Measurements from ENCODE around the gene EDNRA. TPM values are rescaled to one million over a fixed set of nuclear protein-coding genes. Genes with fewer than 3 reads are reported as not detected.
"Not testable (repeated sequence)": the region's sequence is repeated elsewhere in the genome, so short reads cannot be mapped to it uniquely, and the experiment has no call there.

EDNRA gene
- not detected for total RNA-seq

- H3K27me3 Mint-ChIP-seq, result peaks cover 35% of the 10 kb centered on the region
- no peak within 1 kb of the TSS for H3K4me3 Mint-ChIP-seq
- no peaks in the 10 kb centered on the region for H3K36me3 Mint-ChIP-seq (ENCODE audit: low read depth)
- H3K27ac Mint-ChIP-seq, result no peak within 1 kb of the TSS
- intact Hi-C loops (cut with DNase I, micrococcal nuclease), result no loop called here
- no peak for ATAC-seq
- POLR2A ChIA-PET, result no interaction called here
- peaks cover 7% of the 10 kb centered on the region for H3K4me1 Mint-ChIP-seq
- CTCF ChIA-PET, result no interaction called here
- no peaks in the 10 kb centered on the region for H3K9me3 Mint-ChIP-seq (ENCODE audit: low read depth)
- DNase-seq, result peak; percentile 6
Measured at GRCh38 chr4:147480891-147481576, at the start of gene EDNRA. Gene EDNRA (plus strand): TSS chr4:147481097. CDS start chr4:147485682, 4,585 bp downstream.

GRCh38 chr4:147434370-147434769 is 46.5 kb upstream of the EDNRA start:
- H3K4me3 Mint-ChIP-seq; H3K9me3 Mint-ChIP-seq (ENCODE audit: low read depth); CTCF ChIA-PET; intact Hi-C loops (cut with DNase I, micrococcal nuclease); POLR2A ChIA-PET; H3K27ac Mint-ChIP-seq; H3K36me3 Mint-ChIP-seq (ENCODE audit: low read depth); H3K4me1 Mint-ChIP-seq; H3K27me3 Mint-ChIP-seq; DNase-seq; ATAC-seq: not testable (repeated sequence)

- POLR2A ChIA-PET, result no interaction called here
- Mint-ChIP-seq H3K4me3 (no peak overlapping the region), H3K4me1 (no peaks in the 10 kb centered on the region), H3K27ac (no peak overlapping the region), H3K9me3 (ENCODE audit: low read depth) (peaks cover 5% of the 10 kb centered on the region), H3K27me3 (no peaks in the 10 kb centered on the region), H3K36me3 (ENCODE audit: low read depth) (no peaks in the 10 kb centered on the region)
- DNase-seq (no peak), ATAC-seq (no peak)
- CTCF ChIA-PET, result no interaction called here
- intact Hi-C loops (cut with DNase I, micrococcal nuclease), result no loop called here
Measured at GRCh38 chr4:147440442-147440841, 40.5 kb upstream of the EDNRA start.

DNA sequence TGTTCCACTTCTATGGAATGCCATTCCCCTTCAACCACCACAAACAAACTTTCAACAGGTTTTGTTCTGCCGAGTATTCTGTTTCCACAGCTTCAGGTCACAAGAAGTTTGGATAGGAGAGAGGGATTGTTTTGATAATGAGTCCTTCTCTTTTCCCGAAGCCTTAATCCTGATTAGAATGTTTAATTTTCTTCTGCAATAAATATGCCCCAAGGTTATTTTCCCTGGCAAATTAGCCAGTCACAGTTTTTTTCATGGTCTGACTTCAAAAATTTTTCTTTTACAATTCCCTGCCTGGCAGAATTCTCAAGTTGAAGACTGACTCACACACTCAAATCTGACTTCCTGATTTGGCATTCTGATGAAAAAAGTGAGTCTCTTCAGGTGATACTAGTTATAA is 33.1 kb upstream of the EDNRA start:
- no peak for ATAC-seq
- POLR2A ChIA-PET, result no interaction called here

GRCh38 chr4:147453561-147454141 is 27.2 kb upstream of the EDNRA start:
- Mint-ChIP-seq H3K9me3 (ENCODE audit: low read depth) (no peaks in the 10 kb centered on the region), H3K4me3 (no peak overlapping the region), H3K27me3 (no peaks in the 10 kb centered on the region), H3K4me1 (no peaks in the 10 kb centered on the region), H3K27ac (no peak overlapping the region), H3K36me3 (ENCODE audit: low read depth) (no peaks in the 10 kb centered on the region)
- ChIA-PET POLR2A (interaction anchor here (0.7 kb wide), 1 partner anchor 120 kb away, joined by 3 read pairs; no protein-coding TSS in a partner anchor), CTCF (no interaction called here)
- ATAC-seq (no peak), DNase-seq (no peak)
- intact Hi-C loops (cut with DNase I, micrococcal nuclease), result no loop called here

More for the DNA sequence above, 33.1 kb upstream of the EDNRA start:
- CTCF ChIA-PET, result no interaction called here
- H3K27ac Mint-ChIP-seq, result no peak overlapping the region
- H3K4me3 Mint-ChIP-seq, result no peak overlapping the region
- no peaks in the 10 kb centered on the region for H3K27me3 Mint-ChIP-seq
- no peak for DNase-seq
- peaks cover 2% of the 10 kb centered on the region for H3K9me3 Mint-ChIP-seq (ENCODE audit: low read depth)
- H3K4me1 Mint-ChIP-seq, result no peaks in the 10 kb centered on the region
- no peaks in the 10 kb centered on the region for H3K36me3 Mint-ChIP-seq (ENCODE audit: low read depth)
- intact Hi-C loops (cut with DNase I, micrococcal nuclease), result no loop called here

- no peak for ATAC-seq
- CTCF ChIA-PET, result interaction anchor here (1.0 kb wide), 1 partner anchor 12 kb away, joined by 3 read pairs; no protein-coding TSS in a partner anchor
Measured at GRCh38 chr4:147456706-147457105, 24.2 kb upstream of the EDNRA start.

DNA sequence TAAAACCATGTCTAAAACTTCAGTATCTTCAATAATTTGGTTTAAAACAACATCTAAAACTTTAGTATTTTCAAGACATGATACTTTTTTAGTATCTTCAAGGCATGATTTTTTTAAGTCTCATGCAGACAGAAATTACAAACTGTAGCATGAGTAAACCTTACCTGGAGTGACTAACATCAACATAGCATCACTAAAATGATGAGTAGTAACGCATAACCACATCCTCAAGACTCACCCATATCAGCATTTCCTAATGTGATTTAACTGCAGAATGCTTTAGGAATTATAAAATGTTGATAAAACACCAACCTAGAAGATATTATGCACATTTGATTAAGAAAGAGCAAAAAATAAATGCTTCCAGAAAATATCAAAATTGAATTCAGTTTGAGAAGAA is 19.7 kb upstream of the EDNRA start:
- CTCF ChIA-PET, result no interaction called here
- POLR2A ChIA-PET, result no interaction called here
- ATAC-seq, result no peak

More at GRCh38 chr4:147456706-147457105, 24.2 kb upstream of the EDNRA start:
- Mint-ChIP-seq H3K9me3 (ENCODE audit: low read depth) (no peaks in the 10 kb centered on the region), H3K27me3 (no peaks in the 10 kb centered on the region), H3K27ac (no peak overlapping the region), H3K36me3 (ENCODE audit: low read depth) (no peaks in the 10 kb centered on the region), H3K4me3 (no peak overlapping the region), H3K4me1 (no peaks in the 10 kb centered on the region)
- POLR2A ChIA-PET, result no interaction called here
- DNase-seq, result no peak
- intact Hi-C loops (cut with DNase I, micrococcal nuclease), result no loop called here

GRCh38 chr4:147463065-147463464 is 17.8 kb upstream of the EDNRA start:
- Mint-ChIP-seq H3K9me3 (ENCODE audit: low read depth) (peaks cover 3% of the 10 kb centered on the region), H3K4me1 (no peaks in the 10 kb centered on the region), H3K4me3 (no peak overlapping the region), H3K36me3 (ENCODE audit: low read depth) (no peaks in the 10 kb centered on the region), H3K27me3 (no peaks in the 10 kb centered on the region), H3K27ac (no peak overlapping the region)
- POLR2A ChIA-PET, result no interaction called here
- intact Hi-C loops (cut with DNase I, micrococcal nuclease), result no loop called here
- CTCF ChIA-PET, result no interaction called here
- DNase-seq (no peak), ATAC-seq (no peak)

More for the DNA sequence above, 19.7 kb upstream of the EDNRA start:
- H3K27ac Mint-ChIP-seq, result no peak overlapping the region
- no peaks in the 10 kb centered on the region for H3K36me3 Mint-ChIP-seq (ENCODE audit: low read depth)
- no peak overlapping the region for H3K4me3 Mint-ChIP-seq
- peaks cover 3% of the 10 kb centered on the region for H3K9me3 Mint-ChIP-seq (ENCODE audit: low read depth)
- no peaks in the 10 kb centered on the region for H3K27me3 Mint-ChIP-seq
- DNase-seq, result no peak
- intact Hi-C loops (cut with DNase I, micrococcal nuclease), result no loop called here
- no peaks in the 10 kb centered on the region for H3K4me1 Mint-ChIP-seq

DNA sequence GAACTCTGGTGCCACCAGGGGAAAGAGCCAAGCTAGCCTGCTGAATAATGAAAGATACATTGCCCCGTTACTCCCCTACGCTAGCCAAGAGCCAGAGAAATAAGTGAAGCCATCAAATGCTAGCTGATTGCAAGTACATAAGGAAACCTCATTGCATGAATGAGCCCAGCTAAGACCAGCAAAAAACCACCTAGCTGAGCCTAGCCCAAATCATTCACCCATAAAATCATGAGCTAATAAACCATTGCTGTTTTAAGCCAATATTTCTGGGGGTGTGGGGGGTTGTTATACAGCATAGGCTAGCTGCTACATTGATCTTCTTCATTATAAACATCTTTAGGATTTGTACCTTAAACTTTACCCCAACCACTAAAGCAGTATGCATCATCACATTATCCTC is 15.4 kb upstream of the EDNRA start:
- Mint-ChIP-seq H3K27me3 (no peaks in the 10 kb centered on the region), H3K36me3 (ENCODE audit: low read depth) (no peaks in the 10 kb centered on the region), H3K4me3 (no peak overlapping the region), H3K27ac (no peak overlapping the region), H3K9me3 (ENCODE audit: low read depth) (peaks cover 7% of the 10 kb centered on the region), H3K4me1 (no peaks in the 10 kb centered on the region)
- intact Hi-C loops (cut with DNase I, micrococcal nuclease), result no loop called here
- no peak for ATAC-seq
- ChIA-PET CTCF (no interaction called here), POLR2A (no interaction called here)
- DNase-seq, result no peak

GRCh38 chr4:147477439-147477838 is 3.5 kb upstream of the EDNRA start:
- no peak overlapping the region for H3K4me3 Mint-ChIP-seq
- peaks cover 39% of the 10 kb centered on the region for H3K27me3 Mint-ChIP-seq
- POLR2A ChIA-PET, result no interaction called here
- DNase-seq, result no peak
- no peak for ATAC-seq
- H3K4me1 Mint-ChIP-seq, result peaks cover 7% of the 10 kb centered on the region
- no peak overlapping the region for H3K27ac Mint-ChIP-seq
- intact Hi-C loops (cut with DNase I, micrococcal nuclease), result no loop called here
- CTCF ChIA-PET, result no interaction called here
- H3K36me3 Mint-ChIP-seq (ENCODE audit: low read depth), result no peaks in the 10 kb centered on the region
- no peaks in the 10 kb centered on the region for H3K9me3 Mint-ChIP-seq (ENCODE audit: low read depth)

GRCh38 chr4:147479376-147479775 is 1.5 kb upstream of the EDNRA start:
- Mint-ChIP-seq H3K4me3 (no peak overlapping the region), H3K27me3 (peaks cover 39% of the 10 kb centered on the region), H3K4me1 (peaks cover 7% of the 10 kb centered on the region), H3K36me3 (ENCODE audit: low read depth) (no peaks in the 10 kb centered on the region), H3K9me3 (ENCODE audit: low read depth) (no peaks in the 10 kb centered on the region), H3K27ac (no peak overlapping the region)
- intact Hi-C loops (cut with DNase I, micrococcal nuclease), result no loop called here
- POLR2A ChIA-PET, result no interaction called here
- DNase-seq (no peak), ATAC-seq (no peak)
- CTCF ChIA-PET, result interaction anchor here (1.2 kb wide), 1 partner anchor 388 kb away, joined by 3 read pairs; no protein-coding TSS in a partner anchor

DNA sequence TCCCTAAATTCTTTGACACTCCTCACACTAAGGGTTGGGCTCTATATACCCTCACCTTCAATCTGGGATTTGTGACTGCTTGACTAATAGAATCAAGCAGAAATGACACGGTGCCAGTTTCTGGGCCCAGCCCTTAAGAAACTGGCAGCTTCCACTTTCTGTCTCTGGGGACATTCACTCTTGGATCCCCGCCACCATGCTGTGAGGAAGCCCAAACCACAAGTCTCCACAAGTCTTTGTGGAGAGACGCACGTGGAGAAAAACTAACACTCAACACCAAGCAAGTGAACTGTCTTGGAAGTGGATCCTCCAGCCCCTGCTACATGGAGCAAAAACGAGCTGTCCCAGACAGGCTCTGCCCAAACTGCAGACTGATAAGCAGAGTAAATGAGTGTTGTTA is 1.1 kb upstream of the EDNRA start:
- Mint-ChIP-seq H3K9me3 (ENCODE audit: low read depth) (no peaks in the 10 kb centered on the region), H3K4me3 (no peak overlapping the region), H3K27ac (no peak overlapping the region), H3K27me3 (peaks cover 37% of the 10 kb centered on the region), H3K4me1 (peaks cover 7% of the 10 kb centered on the region), H3K36me3 (ENCODE audit: low read depth) (no peaks in the 10 kb centered on the region)
- ChIA-PET CTCF (no interaction called here), POLR2A (no interaction called here)
- ATAC-seq (no peak), DNase-seq (no peak)
- intact Hi-C loops (cut with DNase I, micrococcal nuclease), result no loop called here

All from activated CD4-positive, alpha-beta T cell treated with anti-CD3 and anti-CD28 coated beads for 36 hours (primary cell).